ENCODE results near the gene MARCKSL1.
A peak's percentile ranks its signal among the peaks of the same experiment; 100 is the strongest.
"Not testable (repeated sequence)": the region's sequence is repeated elsewhere in the genome, so short reads cannot be mapped to it uniquely, and the experiment has no call there.

Gene MARCKSL1

GRCh38 chr1:32303358-32303757 is 32.7 kb downstream of the MARCKSL1 start:
- DNase-seq = no peak
- H3K36me3 ChIP-seq = peaks cover 71% of the 10 kb centered on the region
- TF ChIP-seq, protein P1, sequence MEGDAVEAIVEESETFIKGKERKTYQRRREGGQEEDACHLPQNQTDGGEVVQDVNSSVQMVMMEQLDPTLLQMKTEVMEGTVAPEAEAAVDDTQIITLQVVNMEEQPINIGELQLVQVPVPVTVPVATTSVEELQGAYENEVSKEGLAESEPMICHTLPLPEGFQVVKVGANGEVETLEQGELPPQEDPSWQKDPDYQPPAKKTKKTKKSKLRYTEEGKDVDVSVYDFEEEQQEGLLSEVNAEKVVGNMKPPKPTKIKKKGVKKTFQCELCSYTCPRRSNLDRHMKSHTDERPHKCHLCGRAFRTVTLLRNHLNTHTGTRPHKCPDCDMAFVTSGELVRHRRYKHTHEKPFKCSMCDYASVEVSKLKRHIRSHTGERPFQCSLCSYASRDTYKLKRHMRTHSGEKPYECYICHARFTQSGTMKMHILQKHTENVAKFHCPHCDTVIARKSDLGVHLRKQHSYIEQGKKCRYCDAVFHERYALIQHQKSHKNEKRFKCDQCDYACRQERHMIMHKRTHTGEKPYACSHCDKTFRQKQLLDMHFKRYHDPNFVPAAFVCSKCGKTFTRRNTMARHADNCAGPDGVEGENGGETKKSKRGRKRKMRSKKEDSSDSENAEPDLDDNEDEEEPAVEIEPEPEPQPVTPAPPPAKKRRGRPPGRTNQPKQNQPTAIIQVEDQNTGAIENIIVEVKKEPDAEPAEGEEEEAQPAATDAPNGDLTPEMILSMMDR (IDR thresholded peaks at IDR 0.05; ENCODE audit: low read depth, low read length) = no peak
- no peak overlapping the region for H3K27ac ChIP-seq
- H3K27me3 ChIP-seq (ENCODE audit: insufficient read depth, low read depth, severe bottlenecking) = no peaks in the 10 kb centered on the region
- no peak overlapping the region for H3K4me3 ChIP-seq (ENCODE audit: low read depth, low read length)
- no peaks in the 10 kb centered on the region for H3K9me3 ChIP-seq (ENCODE audit: severe bottlenecking)

- Histone ChIP-seq H3K36me3 (peaks cover 61% of the 10 kb centered on the region), H3K4me3 (ENCODE audit: low read depth, low read length) (no peak overlapping the region)
- TF ChIP-seq, protein P1 (IDR thresholded peaks at IDR 0.05; ENCODE audit: low read depth, low read length) = no peak
These were observed 36.7 kb downstream of the MARCKSL1 start for GRCh38 chr1:32299327-32299726.

GRCh38 chr1:32298211-32298610 is 37.8 kb downstream of the MARCKSL1 start:
- H3K36me3 ChIP-seq = peaks cover 58% of the 10 kb centered on the region
- peak; percentile 45 for DNase-seq
- not testable (repeated sequence) for H3K27me3 ChIP-seq (ENCODE audit: insufficient read depth, low read depth, severe bottlenecking); H3K4me3 ChIP-seq (ENCODE audit: low read depth, low read length); H3K9me3 ChIP-seq (ENCODE audit: severe bottlenecking)
- peak overlapping the region; percentile 41 for H3K27ac ChIP-seq

More at GRCh38 chr1:32299327-32299726, 36.7 kb downstream of the MARCKSL1 start:
- H3K9me3 ChIP-seq (ENCODE audit: severe bottlenecking) = no peaks in the 10 kb centered on the region
- no peaks in the 10 kb centered on the region for H3K27me3 ChIP-seq (ENCODE audit: insufficient read depth, low read depth, severe bottlenecking)
- H3K27ac ChIP-seq = no peak overlapping the region
- no peak for DNase-seq

GRCh38 chr1:32291708-32292538 is 44.1 kb downstream of the MARCKSL1 start, which contains the start of gene HDAC1:
Gene HDAC1, plus strand, starts transcription at chr1:32292083. Its CDS starts 87 bp downstream, at chr1:32292170.
- Histone ChIP-seq H3K27ac (peak within 1 kb of the TSS; percentile 81), H3K27me3 (ENCODE audit: insufficient read depth, low read depth, severe bottlenecking) (no peaks in the 10 kb centered on the region), H3K9me3 (ENCODE audit: severe bottlenecking) (no peaks in the 10 kb centered on the region), H3K4me3 (ENCODE audit: low read depth, low read length) (peak within 1 kb of the TSS; percentile 87), H3K36me3 (peaks cover 22% of the 10 kb centered on the region)
- TF ChIP-seq, protein P1 (IDR thresholded peaks at IDR 0.05; ENCODE audit: low read depth, low read length) = no peak
- peak; percentile 98 for DNase-seq

DNA sequence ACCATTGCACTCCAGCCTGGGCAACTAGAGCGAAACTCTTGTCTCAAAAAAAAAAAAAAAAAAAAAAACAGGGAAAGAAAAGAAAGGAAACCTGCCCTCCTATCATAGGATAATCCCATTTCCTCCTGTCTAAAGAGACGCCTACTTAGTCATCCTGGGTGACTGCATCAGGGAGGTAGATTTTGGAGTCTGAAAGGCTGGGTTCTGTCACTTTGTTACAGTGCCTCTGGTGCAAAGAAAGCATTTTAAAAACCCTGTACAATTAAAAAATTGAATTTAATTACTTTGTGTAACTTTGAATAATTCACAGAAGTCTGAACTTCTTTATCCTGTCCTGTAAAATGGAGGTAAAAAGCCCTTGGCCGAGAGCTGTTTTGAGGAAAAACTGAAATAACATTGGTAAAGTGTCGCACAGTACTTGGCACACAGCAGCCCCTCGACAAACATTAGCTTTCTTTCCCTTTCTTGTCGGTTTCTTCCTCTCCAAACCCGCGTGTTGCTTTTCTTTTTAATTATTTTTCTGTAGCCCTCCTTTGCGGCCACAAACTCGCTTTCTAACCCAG is 44.8 kb downstream of the MARCKSL1 start:
- TF ChIP-seq, protein P1 (IDR thresholded peaks at IDR 0.05; ENCODE audit: low read depth, low read length) = no peak
- no peak for DNase-seq
- Histone ChIP-seq H3K36me3 (peaks cover 18% of the 10 kb centered on the region), H3K27ac (peak overlapping the region; percentile 81), H3K9me3 (ENCODE audit: severe bottlenecking) (no peaks in the 10 kb centered on the region), H3K4me3 (ENCODE audit: low read depth, low read length) (peak overlapping the region; percentile 87), H3K27me3 (ENCODE audit: insufficient read depth, low read depth, severe bottlenecking) (no peaks in the 10 kb centered on the region)

DNA sequence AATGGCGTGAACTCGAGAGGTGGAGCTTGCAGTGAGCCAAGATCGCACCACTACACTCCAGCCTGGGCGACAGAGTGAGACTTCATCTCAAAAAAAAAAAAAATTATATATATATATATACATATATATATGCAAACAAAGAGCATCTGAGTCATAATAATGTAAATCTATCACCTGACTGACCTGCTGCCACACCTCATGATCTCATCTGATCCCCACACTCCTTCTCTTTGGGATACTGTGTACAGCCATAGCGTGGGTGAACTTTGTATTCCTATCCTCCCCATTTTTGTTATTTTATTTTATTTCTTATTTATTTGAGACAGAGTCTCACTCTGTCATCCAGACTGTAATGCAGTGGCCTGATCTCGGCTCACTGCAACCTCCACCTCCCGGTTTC is 46.8 kb downstream of the MARCKSL1 start:
- no peak for DNase-seq
- TF ChIP-seq, protein P1 (IDR thresholded peaks at IDR 0.05; ENCODE audit: low read depth, low read length) = no peak
- H3K27me3 ChIP-seq (ENCODE audit: insufficient read depth, low read depth, severe bottlenecking) = no peaks in the 10 kb centered on the region
- peaks cover 7% of the 10 kb centered on the region for H3K36me3 ChIP-seq
- H3K4me3 ChIP-seq (ENCODE audit: low read depth, low read length) = no peak overlapping the region
- no peaks in the 10 kb centered on the region for H3K9me3 ChIP-seq (ENCODE audit: severe bottlenecking)
- no peak overlapping the region for H3K27ac ChIP-seq

Data from WERI-Rb-1 (cell line).